DMS 273 treated with DMSO at 0.1 percent for 48 hours (cell line): Measurements from ENCODE around the gene KCNK7.
"Not testable (repeated sequence)": the region's sequence is repeated elsewhere in the genome, so short reads cannot be mapped to it uniquely, and the experiment has no call there.

ENCODE experiments used
- DNase-seq: peaks from one replicate; lab custom pipeline; 2025; lab: John Stamatoyannopoulos, UW

KCNK7 gene

DNA sequence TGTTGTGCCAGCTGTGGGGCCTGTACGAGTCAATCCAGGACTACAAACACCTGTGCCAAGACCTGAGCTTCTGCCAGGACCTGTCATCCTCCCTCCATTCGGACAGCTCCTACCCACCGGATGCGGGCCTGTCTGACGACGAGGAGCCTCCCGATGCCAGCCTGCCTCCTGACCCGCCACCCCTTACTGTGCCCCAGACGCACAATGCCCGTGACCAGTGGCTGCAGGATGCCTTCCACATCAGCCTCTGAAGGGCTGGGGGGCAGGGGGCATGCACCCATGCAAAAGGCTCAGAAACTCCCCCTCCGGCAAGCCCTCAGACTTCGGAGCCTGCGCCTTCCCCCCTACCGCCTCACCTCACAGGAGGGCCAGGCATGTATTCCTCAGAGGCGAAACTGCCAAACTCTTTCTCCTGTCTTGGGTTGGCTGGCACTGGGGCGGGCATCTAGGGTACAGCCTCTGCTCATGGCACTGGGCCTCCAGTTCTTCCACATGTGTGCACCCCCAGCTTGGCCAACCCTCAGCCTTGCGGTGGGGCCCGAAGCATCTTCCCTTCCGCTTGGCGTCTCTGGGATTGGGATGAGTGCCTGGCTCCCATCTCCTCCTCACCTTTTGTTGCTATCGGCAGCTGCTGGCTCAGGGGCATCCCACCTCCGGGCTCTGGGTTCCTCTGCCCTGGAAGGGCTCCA, 22.1 kb downstream of the KCNK7 start:
- DNase-seq = no peak

- DNase-seq = no peak
Measured at GRCh38 chr11:65572356-65573051, 23.1 kb downstream of the KCNK7 start, which contains the start of gene FAM89B. FAM89B (plus strand) TSS chr11:65572538; CDS start chr11:65572670, 132 bp downstream.

DNA sequence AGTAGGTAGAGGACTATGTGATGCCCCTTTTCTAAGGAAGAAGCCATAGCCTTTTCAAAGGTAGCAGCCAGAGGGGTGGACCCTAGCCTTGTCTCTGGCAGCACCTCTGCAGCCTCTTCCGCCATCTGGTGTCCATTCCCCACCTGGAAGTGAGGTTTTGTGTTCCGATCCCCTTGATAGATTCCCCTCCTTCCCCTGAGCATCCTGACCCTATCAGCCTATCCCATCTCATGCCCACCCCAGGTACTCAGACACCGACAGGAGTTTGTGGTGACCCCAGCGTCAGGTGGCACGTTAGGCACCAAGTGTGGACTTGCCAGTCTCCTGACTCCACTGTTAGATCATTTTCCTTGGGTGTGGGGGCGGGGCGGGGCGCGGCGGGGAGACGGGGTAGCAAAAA, 23.7 kb downstream of the KCNK7 start:
- DNase-seq = peak; percentile 32

DNA sequence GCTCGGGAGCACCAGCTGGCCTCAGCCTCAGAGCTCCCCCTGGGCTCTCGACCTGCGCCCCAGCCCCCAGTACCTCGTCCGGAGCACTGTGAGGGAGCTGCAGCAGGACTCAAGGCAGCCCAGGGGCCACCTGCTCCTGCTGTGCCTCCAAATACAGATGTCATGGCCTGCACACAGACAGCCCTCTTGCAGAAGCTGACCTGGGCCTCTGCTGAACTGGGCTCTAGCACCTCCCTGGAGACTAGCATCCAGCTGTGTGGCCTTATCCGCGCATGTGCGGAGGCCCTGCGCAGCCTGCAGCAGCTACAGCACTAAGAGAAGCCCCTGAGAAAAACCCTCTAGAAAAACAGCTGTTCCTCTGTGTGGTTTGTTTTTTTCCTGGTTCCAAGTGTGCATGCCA, 24.2 kb downstream of the KCNK7 start:
- DNase-seq = no peak

- peak; percentile 91 for DNase-seq
Measured at GRCh38 chr11:65569973-65570918, 25.4 kb downstream of the KCNK7 start, which contains the start of gene ZNRD2. ZNRD2 (plus strand) TSS chr11:65570477; CDS start chr11:65570492, 15 bp downstream.

- no peak for DNase-seq
Measured at GRCh38 chr11:65569164-65569972, 26.2 kb downstream of the KCNK7 start.

- DNase-seq = no peak
Measured at GRCh38 chr11:65565624-65566453, 29.8 kb downstream of the KCNK7 start.

GRCh38 chr11:65564879-65565559, 30.6 kb downstream of the KCNK7 start:
- not testable (repeated sequence) for DNase-seq

DNA sequence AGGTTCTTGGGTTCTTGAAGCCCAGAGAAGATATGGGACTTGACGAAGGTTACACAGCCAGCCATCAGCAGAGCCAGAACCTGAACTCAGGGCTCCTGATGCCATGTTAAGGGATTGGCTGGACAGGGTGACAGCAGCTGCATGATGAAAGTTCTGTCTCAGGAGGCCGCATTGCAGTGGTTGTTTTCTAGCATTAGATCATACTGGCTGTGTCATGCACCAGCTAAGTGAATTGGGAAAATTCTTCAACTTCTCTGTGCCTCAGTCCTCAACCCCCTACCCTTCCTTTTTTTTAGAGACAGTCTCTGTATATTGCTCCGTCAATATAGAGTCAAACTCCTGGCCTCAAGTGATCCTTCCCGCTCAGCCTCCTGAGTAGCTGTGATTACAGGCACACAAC, 32.0 kb downstream of the KCNK7 start:
- DNase-seq = no peak

DNA sequence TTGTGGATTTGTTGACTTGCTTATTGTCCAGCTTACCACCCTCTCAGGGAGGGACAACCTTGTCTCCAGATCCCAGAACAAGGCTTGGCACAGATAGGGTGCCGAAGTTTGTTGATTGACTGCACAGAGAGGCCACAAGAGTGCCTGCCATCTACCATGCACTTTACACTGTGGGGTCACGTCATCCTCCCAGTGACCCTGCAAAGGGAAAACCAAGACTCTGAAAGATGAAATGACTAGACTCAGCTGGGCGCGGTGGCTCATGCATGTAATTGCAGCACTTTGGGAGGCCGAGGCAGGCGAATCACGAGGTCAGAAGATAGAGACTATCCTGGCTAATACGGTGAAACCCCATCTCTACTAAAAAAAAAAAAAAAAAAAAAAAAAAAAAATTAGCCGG, 32.8 kb downstream of the KCNK7 start:
- DNase-seq = no peak

DNA sequence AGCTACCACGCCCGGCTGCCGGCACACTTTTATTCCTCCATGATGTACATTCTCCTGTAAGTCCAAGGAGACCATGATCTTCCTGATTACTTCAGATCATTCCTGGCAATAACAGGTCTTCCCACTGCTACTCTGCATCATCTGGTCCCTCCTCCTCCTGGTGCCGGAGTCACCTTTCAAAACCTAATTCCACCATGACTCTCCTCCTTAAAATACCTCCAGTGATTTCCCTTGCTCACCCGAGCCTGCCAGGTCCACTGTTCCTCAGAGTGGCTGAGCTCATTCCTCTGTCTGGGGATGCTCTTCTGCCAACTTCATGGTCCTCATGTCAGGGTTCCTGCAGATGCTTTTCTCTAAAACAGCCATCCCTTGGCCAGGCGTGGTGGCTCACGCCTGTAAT, 33.6 kb downstream of the KCNK7 start:
- DNase-seq = no peak

DNA sequence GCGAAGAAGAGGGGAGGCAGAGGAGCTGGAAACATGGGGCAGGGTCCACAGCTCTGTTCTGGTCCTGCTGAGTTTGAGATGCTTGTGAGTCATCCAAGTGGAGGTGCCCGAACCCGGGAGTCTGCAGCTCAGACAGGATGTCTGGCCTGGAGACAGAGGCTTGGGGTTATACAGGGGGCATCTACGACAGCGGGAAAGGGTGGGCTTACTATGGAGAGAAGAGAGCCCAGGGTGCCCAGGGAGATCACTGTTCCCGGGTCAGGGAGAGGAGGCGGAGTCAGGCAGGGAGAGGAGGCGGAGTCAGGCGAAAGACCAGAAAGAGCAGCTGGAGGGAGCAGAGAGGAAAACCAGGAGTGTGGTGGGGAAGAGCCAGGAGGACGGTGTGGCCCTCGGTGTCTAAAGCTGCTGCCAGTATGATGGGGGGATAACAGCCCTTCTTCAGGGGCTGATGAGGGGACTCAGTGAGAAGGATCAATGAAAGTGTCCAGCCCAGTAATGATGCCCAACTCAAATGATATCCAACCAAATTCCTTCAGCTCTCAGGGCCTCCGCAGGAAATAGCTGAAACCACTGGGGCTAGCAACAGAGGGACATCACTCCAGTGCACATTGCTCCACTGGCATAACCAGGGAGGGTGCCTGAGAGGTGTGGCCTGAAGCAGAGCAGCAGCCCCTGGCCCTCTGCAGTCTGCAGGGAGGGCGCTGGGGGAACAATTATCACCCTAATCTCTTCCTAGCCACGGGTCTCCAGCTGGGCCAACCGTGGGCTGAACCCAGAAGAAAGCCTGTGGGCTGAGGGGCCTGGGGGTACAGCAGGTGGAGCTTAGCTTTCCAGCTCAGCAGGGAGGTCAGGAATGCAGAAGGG, 34.8 kb downstream of the KCNK7 start:
- DNase-seq = peak; percentile 10

GRCh38 chr11:65559951-65560537, 35.6 kb downstream of the KCNK7 start:
- DNase-seq = no peak

- no peak for DNase-seq
Measured at GRCh38 chr11:65559535-65559934, 36.1 kb downstream of the KCNK7 start.

DNA sequence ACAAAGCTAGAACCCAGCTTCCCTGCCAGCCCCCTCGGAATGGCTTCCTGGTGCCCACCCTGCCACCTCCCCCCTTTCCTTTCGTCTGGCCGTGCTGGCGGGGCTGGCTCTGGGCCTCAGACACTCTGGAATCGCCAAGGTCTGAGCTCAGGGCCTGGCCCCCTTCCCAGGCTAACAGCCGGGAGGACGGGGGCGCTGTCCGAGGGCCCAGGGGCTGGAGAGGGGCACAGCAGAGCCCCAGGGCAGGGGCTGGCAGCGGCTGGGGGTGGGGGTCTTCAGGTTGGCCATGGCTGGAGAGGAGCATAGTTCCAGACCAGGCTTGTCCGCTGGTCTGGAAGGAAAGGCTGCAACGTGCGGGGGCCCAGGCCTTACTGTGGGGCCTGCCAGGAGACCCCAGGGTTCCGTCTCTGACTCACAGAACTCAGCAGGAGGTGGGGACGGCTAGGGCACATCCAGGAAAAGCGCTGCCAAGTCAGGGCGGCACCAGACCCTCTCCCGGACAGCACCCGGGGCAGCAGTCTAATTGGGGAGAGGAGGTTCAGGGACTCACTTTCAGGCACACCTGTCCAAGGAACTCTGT, 36.6 kb downstream of the KCNK7 start:
- DNase-seq = no peak

GRCh38 chr11:65558002-65558929, 37.3 kb downstream of the KCNK7 start, which contains the start of gene LTBP3:
LTBP3 (minus strand) TSS chr11:65558359; CDS start chr11:65557959, 400 bp downstream.
- DNase-seq = peak; percentile 10
